PC-9 (cell line): Measurements from ENCODE around the gene TBC1D2B. TPM values are rescaled to one million over a fixed set of nuclear protein-coding genes. Genes with fewer than 3 reads are reported as not detected.

Source experiments
- BruUV-seq: library from RNA; stranded (reverse); fragments of 400-500 nt; replicated peaks from 2 replicates; lab custom pipeline; 2021; lab: Mats Ljungman, UMichigan
- CTCF ChIA-PET: fragments of 300-600 bp; sonication (Branson Sonifier 250); formaldehyde crosslinking; loops from one replicate; lab custom pipeline; 2022; ENCODE audit warnings: antibody characterized with exemption; lab: Charles Lee
- POLR2A ChIA-PET: fragments of 300-600 bp; sonication (Branson Sonifier 250); formaldehyde crosslinking; loops from one replicate; lab custom pipeline; 2022; ENCODE audit warnings: antibody characterized with exemption; ENCODE audit not compliant: unreplicated experiment; lab: Charles Lee
- DNase-seq, 2 experiments: peaks; one replicate each; pipeline versions ENCODE4 v3.0.0 to v3.0.0-alpha.2; 2015 to 2022; ENCODE audit warnings: mixed read lengths in 1 of 2
- H2AFZ ChIP-seq: fragments of 200-600 bp; sonication (generic); 2 replicates; pipeline ENCODE4 v1.8.1; 2017; ENCODE audit warnings: antibody characterized with exemption
- H3F3A ChIP-seq: fragments of 200-600 bp; sonication (generic); 2 replicates; pipeline ENCODE4 v1.8.1; 2017; ENCODE audit warnings: antibody characterized with exemption, mild to moderate bottlenecking, low read depth; ENCODE audit not compliant: insufficient read depth
- H3K27ac ChIP-seq: fragments of 200-600 bp; sonication (generic); 2 replicates; pipeline ENCODE4 v1.6.1; 2016; ENCODE audit warnings: mixed run types
- H3K27me3 ChIP-seq: fragments of 200-600 bp; sonication (generic); 2 replicates; pipeline ENCODE4 v1.6.1; 2016; ENCODE audit warnings: low read depth, mixed run types; ENCODE audit not compliant: insufficient read depth
- H3K36me3 ChIP-seq: fragments of 200-600 bp; sonication (generic); 2 replicates; pipeline ENCODE4 v1.6.1; 2016; ENCODE audit warnings: low read depth, mixed run types
- H3K4me1 ChIP-seq: fragments of 200-600 bp; sonication (generic); replicated peaks from 2 replicates; pipeline ENCODE4 v1.6.1; 2016; ENCODE audit warnings: mixed run types; ENCODE audit not compliant: insufficient read depth
- H3K4me2 ChIP-seq: fragments of 200-600 bp; sonication (generic); 2 replicates; pipeline ENCODE4 v1.6.1; 2017; ENCODE audit warnings: mixed run types
- H3K4me3 ChIP-seq: fragments of 200-600 bp; sonication (generic); 2 replicates; pipeline ENCODE4 v1.6.1; 2016; ENCODE audit warnings: mixed run types
- H3K79me2 ChIP-seq: fragments of 200-600 bp; sonication (generic); 2 replicates; pipeline ENCODE4 v1.6.1; 2017; ENCODE audit warnings: low read depth, mixed run types
- H3K9me2 ChIP-seq: fragments of 200-600 bp; sonication (generic); 2 replicates; pipeline ENCODE4 v1.8.1; 2017; ENCODE audit warnings: mild to moderate bottlenecking; ENCODE audit not compliant: insufficient read depth
- H3K9me3 ChIP-seq: fragments of 200-600 bp; sonication (generic); 2 replicates; pipeline ENCODE4 v1.8.1; 2016; ENCODE audit warnings: low read depth; ENCODE audit not compliant: insufficient read depth
- H4K20me1 ChIP-seq: fragments of 200-600 bp; sonication (generic); 2 replicates; pipeline ENCODE4 v1.8.1; 2017; ENCODE audit not compliant: insufficient read depth
- CTCF ChIP-seq: fragments of 200-600 bp; sonication (generic); conservative IDR thresholded peaks from 2 replicates; pipeline ENCODE4 v1.6.1; 2017; ENCODE audit warnings: mixed run types, antibody characterized with exemption, mild to moderate bottlenecking, moderate library complexity
- EZH2 ChIP-seq: fragments of 200-600 bp; sonication (generic); IDR thresholded peaks from 2 replicates; pipeline ENCODE4 v1.8.0; 2017; ENCODE audit warnings: antibody characterized with exemption, low read depth
- intact Hi-C: fragments of 100-400 bp; cut with micrococcal nuclease; formaldehyde crosslinking; loops from one replicate; pipeline ENCODE4 v1.10.0; 2022; ENCODE audit not compliant: unreplicated experiment
- total RNA-seq: library from RNA; stranded (reverse); gene quantifications from 2 replicates; pipeline ENCODE4 v1.2.3, GENCODE V29; 2021

Gene TBC1D2B
- total RNA-seq, 1 experiment from 2014 or later: 27.7 TPM

- no peaks in the 10 kb centered on the region for H3K9me3 ChIP-seq
- H3K79me2 ChIP-seq: no peaks in the 10 kb centered on the region
- H3F3A ChIP-seq: peaks cover 47% of the 10 kb centered on the region
- H3K4me3 ChIP-seq: no peak overlapping the region
- BruUV-seq: no TSS peak
- H3K4me2 ChIP-seq: peak overlapping the region; percentile 29
- POLR2A ChIA-PET: interaction anchor here (0.5 to 0.7 kb wide), 5 partner anchors 10 to 685 kb away, joined by 4 to 27 read pairs (median 5); no protein-coding TSS in a partner anchor
- peak; percentile 82 to 86 for DNase-seq
- peak overlapping the region; percentile 49 for H3K27ac ChIP-seq
- no peaks in the 10 kb centered on the region for H3K9me2 ChIP-seq
- no peaks in the 10 kb centered on the region for H4K20me1 ChIP-seq
- intact Hi-C loops: loop anchor here (1.0 to 2.0 kb wide), 3 partner anchors 57 to 97 kb away; no protein-coding TSS in a partner anchor
- CTCF ChIA-PET: no interaction called here
- H3K4me1 ChIP-seq: peaks cover 41% of the 10 kb centered on the region
- no peak overlapping the region for H2AFZ ChIP-seq
- TF ChIP-seq EZH2: no peak
- no peak for TF ChIP-seq CTCF
- H3K36me3 ChIP-seq: 0 out of 2 replicates have a peak, but pooled peaks cover 4% of the 10 kb centered on the region
- H3K27me3 ChIP-seq: no peaks in the 10 kb centered on the region
Measured at GRCh38 chr15:78007964-78008886, 69.3 kb downstream of the TBC1D2B start.

GRCh38 chr15:78007211-78007931 is 70.1 kb downstream of the TBC1D2B start:
- POLR2A ChIA-PET: interaction anchor here (0.5 to 0.6 kb wide), 2 partner anchors 68 to 686 kb away, joined by 5 to 8 read pairs; no protein-coding TSS in a partner anchor
- TF ChIP-seq CTCF (no peak), EZH2 (no peak)
- Histone ChIP-seq H3F3A (peaks cover 39% of the 10 kb centered on the region), H3K9me3 (no peaks in the 10 kb centered on the region), H3K79me2 (no peaks in the 10 kb centered on the region), H3K4me2 (peak overlapping the region; percentile 29; the same call in 1 of the 2 replicates), H2AFZ (no peak overlapping the region), H3K4me1 (peaks cover 33% of the 10 kb centered on the region), H3K4me3 (no peak overlapping the region), H3K9me2 (no peaks in the 10 kb centered on the region), H3K27me3 (no peaks in the 10 kb centered on the region), H3K27ac (peak overlapping the region; percentile 49; the same call in 1 of the 2 replicates), H4K20me1 (no peaks in the 10 kb centered on the region), H3K36me3 (0 out of 2 replicates have a peak, but pooled peaks cover 4% of the 10 kb centered on the region)
- no peak for DNase-seq
- CTCF ChIA-PET: interaction anchor here (0.6 kb wide), 1 partner anchor 69 kb away, joined by 3 read pairs; no protein-coding TSS in a partner anchor
- BruUV-seq: no TSS peak
- intact Hi-C loops: no loop called here
